Activated CD4-positive, alpha-beta T cell treated with anti-CD3 and anti-CD28 coated beads for 48 hours (primary cell): ENCODE results near the gene BMP6.

ENCODE experiments used
- DNase-seq: peaks from one replicate; pipeline ENCODE4 v3.0.0-alpha.2; 2020

The BMP6 gene

GRCh38 chr6:7721649-7722048 lies 4.2 kb upstream of the BMP6 start:
- DNase-seq, result no peak

GRCh38 chr6:7723041-7723447 lies 2.9 kb upstream of the BMP6 start:
- DNase-seq, result peak; percentile 82

GRCh38 chr6:7723554-7723953 lies 2.3 kb upstream of the BMP6 start:
- DNase-seq, result no peak

- no peak for DNase-seq
These were observed 487 bp upstream of the BMP6 start for GRCh38 chr6:7725412-7725811.

- DNase-seq, result no peak
These were observed 652 bp downstream of the BMP6 start for GRCh38 chr6:7726416-7727085.

- peak; percentile 6 for DNase-seq
These were observed 1.4 kb downstream of the BMP6 start for GRCh38 chr6:7727086-7727945.

GRCh38 chr6:7727946-7728854 lies 2.3 kb downstream of the BMP6 start:
- peak; percentile 41 for DNase-seq

- DNase-seq, result no peak
These were observed 3.1 kb downstream of the BMP6 start for GRCh38 chr6:7728855-7729590.

GRCh38 chr6:7730001-7730783 lies 4.3 kb downstream of the BMP6 start:
- DNase-seq, result no peak

GRCh38 chr6:7730784-7731227 lies 4.9 kb downstream of the BMP6 start:
- no peak for DNase-seq

- DNase-seq, result no peak
These were observed 5.4 kb downstream of the BMP6 start for GRCh38 chr6:7731294-7731693.

- no peak for DNase-seq
These were observed 6.3 kb downstream of the BMP6 start for GRCh38 chr6:7732228-7732627.

- DNase-seq, result no peak
These were observed 8.9 kb downstream of the BMP6 start for GRCh38 chr6:7734707-7735383.

GRCh38 chr6:7737106-7737505 lies 11.2 kb downstream of the BMP6 start:
- no peak for DNase-seq

- DNase-seq, result no peak
These were observed 12.0 kb downstream of the BMP6 start for GRCh38 chr6:7737867-7738266.

- no peak for DNase-seq
These were observed 16.4 kb downstream of the BMP6 start for GRCh38 chr6:7742223-7742785.

GRCh38 chr6:7745942-7746341 lies 20.0 kb downstream of the BMP6 start:
- no peak for DNase-seq

- no peak for DNase-seq
These were observed 21.1 kb downstream of the BMP6 start for GRCh38 chr6:7747016-7747415.

- DNase-seq, result no peak
These were observed 21.5 kb downstream of the BMP6 start for GRCh38 chr6:7747433-7747832.

- DNase-seq, result no peak
These were observed 22.1 kb downstream of the BMP6 start for GRCh38 chr6:7747901-7748504.
